Prostate gland (tissue), 2 donors: Measurements from ENCODE around the gene AANAT. TPM values are rescaled to one million over a fixed set of nuclear protein-coding genes. Genes with fewer than 3 reads are reported as not detected.

Experiments used
- DNase-seq: peaks from one replicate; pipeline ENCODE4 v3.0.0-alpha.2; 2019; ENCODE audit warnings: low spot score
- H3K27ac ChIP-seq, 2 donors: fragments of 200-600 bp; sonication (generic); 2 replicates each; pipeline ENCODE4 v1.5.1; 2017 to 2019
- H3K27me3 ChIP-seq: fragments of 200-600 bp; sonication (generic); replicated peaks from 2 replicates; pipeline ENCODE4 v1.5.1; 2019; ENCODE audit not compliant: insufficient read depth
- H3K36me3 ChIP-seq, 2 donors: fragments of 200-600 bp; sonication (generic); 1 replicate in 1 of 2; 2 replicates in 1 of 2; pipeline versions ENCODE4 v1.5.1 to v1.8.1; 2017 to 2019
- H3K4me1 ChIP-seq: fragments of 200-600 bp; sonication (generic); replicated peaks from 2 replicates; pipeline ENCODE4 v1.5.1; 2019
- H3K4me3 ChIP-seq, 2 donors: fragments of 200-600 bp; sonication (generic); 2 replicates each; pipeline ENCODE4 v1.5.1; 2017 to 2019
- H3K9me3 ChIP-seq: fragments of 200-600 bp; sonication (generic); 2 replicates; pipeline ENCODE4 v1.5.1; 2017
- POLR2A ChIP-seq: fragments of 450-650 bp; IDR thresholded peaks from one replicate; pipeline ENCODE4 v1.6.1; 2016; ENCODE audit warnings: antibody characterized with exemption, mild to moderate bottlenecking
- POLR2AphosphoS5 ChIP-seq: sonication (generic); formaldehyde crosslinking; IDR thresholded peaks from one replicate; pipeline ENCODE4 v1.6.1; 2017; ENCODE audit warnings: antibody characterized with exemption
- WGBS: methylation state at CpG from one replicate; pipeline ENCODE4 v1.1.5; 2018; 5-methylcytosine and 5-hydroxymethylcytosine counted together
- intact Hi-C: fragments of 100-400 bp; cut with DNase I; formaldehyde crosslinking; loops from one replicate; pipeline ENCODE4 v1.14.2; 2022
- total RNA-seq, 2 donors: library from RNA; depleted of rRNA; stranded (reverse); fragments of >200 nt; gene quantifications; one replicate each; pipeline ENCODE4 v1.1.0, GENCODE V29; 2016
- TF ChIP-seq, protein P1 (sequence below), 4 experiments: fragments of 200-600 bp in 2 of 4; fragments of 450-650 bp in 2 of 4; sonication (generic) in 2 of 4; IDR thresholded peaks; 1 replicate in 3 of 4; 2 replicates in 1 of 4; pipeline ENCODE4 v1.5.1; 2016 to 2019; ENCODE audit warnings: antibody characterized with exemption in 4 of 4, mild to moderate bottlenecking in 2 of 4, moderate library complexity in 2 of 4

The AANAT gene
- total RNA-seq, 2 donors from 2014 or later: not detected

DNA sequence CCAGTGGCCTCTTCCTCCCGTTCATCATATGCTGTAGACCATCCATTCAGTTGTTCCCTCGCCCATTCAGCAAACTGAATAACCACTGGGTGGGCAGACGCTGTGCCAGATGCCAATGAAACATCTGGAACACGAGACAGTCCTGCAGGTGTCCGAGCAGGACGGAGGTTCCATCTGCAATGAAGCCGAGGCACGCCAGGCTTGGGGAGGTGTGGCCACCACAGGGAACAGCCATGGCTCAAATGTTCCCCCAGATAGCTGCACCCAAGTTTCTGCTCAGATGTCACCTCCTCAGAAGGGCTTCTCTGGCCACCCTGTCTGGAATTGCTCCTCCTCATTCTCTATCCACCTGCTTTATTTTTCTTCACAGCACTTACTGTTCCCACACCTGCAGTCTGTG, 45.0 kb upstream of the AANAT start:
- DNase-seq: no peak
- H3K9me3 ChIP-seq: no peaks in the 10 kb centered on the region
- H3K36me3 ChIP-seq: no peaks in the 10 kb centered on the region
- H3K27ac ChIP-seq: no peak overlapping the region
- H3K4me1 ChIP-seq: no peaks in the 10 kb centered on the region
- intact Hi-C loops: no loop called here
- H3K27me3 ChIP-seq: no peaks in the 10 kb centered on the region
- WGBS: 96% methylated on average over 8 of the region's 8 CpGs
- TF ChIP-seq, protein P1, sequence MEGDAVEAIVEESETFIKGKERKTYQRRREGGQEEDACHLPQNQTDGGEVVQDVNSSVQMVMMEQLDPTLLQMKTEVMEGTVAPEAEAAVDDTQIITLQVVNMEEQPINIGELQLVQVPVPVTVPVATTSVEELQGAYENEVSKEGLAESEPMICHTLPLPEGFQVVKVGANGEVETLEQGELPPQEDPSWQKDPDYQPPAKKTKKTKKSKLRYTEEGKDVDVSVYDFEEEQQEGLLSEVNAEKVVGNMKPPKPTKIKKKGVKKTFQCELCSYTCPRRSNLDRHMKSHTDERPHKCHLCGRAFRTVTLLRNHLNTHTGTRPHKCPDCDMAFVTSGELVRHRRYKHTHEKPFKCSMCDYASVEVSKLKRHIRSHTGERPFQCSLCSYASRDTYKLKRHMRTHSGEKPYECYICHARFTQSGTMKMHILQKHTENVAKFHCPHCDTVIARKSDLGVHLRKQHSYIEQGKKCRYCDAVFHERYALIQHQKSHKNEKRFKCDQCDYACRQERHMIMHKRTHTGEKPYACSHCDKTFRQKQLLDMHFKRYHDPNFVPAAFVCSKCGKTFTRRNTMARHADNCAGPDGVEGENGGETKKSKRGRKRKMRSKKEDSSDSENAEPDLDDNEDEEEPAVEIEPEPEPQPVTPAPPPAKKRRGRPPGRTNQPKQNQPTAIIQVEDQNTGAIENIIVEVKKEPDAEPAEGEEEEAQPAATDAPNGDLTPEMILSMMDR (IDR thresholded peaks at IDR 0.05): no peak
- TF ChIP-seq POLR2A (no peak), POLR2AphosphoS5 (no peak)
- no peak overlapping the region for H3K4me3 ChIP-seq

DNA sequence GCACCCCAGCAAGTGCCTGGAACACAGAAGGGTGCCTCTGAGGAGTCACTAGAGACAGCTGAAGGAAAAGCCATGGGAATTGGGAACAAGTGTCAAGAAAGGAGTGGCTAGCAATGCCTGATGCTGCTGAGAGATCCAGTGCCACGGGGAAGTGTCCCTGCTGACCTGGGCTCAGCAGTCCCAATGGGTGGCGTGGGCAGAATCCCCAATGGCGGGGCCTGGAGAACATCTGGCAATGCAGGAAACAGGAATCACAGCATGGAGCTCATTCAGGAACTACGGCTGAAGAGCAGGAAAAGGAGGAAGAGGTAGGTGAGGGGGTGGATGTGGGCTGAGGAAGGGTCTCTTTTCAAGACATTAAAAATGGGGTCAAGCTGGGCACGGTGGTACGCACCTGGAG, 44.5 kb upstream of the AANAT start:
- H3K4me1 ChIP-seq: no peaks in the 10 kb centered on the region
- H3K27ac ChIP-seq: no peak overlapping the region

DNA sequence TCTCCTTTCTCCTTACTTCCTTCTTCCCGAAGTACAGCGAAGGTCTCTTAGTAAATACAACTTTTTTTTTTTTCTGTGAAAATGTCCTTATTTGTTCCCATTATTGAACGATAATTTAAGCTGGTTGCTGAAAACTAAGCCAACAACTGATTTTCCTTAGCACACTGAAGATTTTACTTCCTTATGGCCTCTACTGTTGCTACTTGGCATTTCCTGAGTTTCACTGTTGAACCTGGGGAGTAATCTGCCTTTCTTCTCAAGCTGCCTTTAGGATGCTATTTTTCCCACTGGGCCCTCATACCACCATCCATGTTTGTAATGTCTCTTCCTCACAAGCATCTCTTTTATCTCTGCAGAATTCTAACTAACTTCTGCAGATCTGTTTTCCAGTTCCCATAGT, 40.5 kb upstream of the AANAT start:
- Histone ChIP-seq H3K9me3 (no peaks in the 10 kb centered on the region), H3K27me3 (no peaks in the 10 kb centered on the region), H3K36me3 (no peaks in the 10 kb centered on the region), H3K4me1 (no peaks in the 10 kb centered on the region), H3K4me3 (no peak overlapping the region), H3K27ac (no peak overlapping the region)
- TF ChIP-seq POLR2AphosphoS5 (no peak), POLR2A (no peak)
- TF ChIP-seq, protein P1 (IDR thresholded peaks at IDR 0.05): no peak
- intact Hi-C loops: no loop called here
- DNase-seq: no peak
- WGBS: 94% methylated on average over 3 of the region's 3 CpGs

More for the DNA sequence above, 44.5 kb upstream of the AANAT start:
- no peak for DNase-seq
- intact Hi-C loops: no loop called here
- TF ChIP-seq POLR2A: no peak
- TF ChIP-seq POLR2AphosphoS5: no peak
- TF ChIP-seq, protein P1 (IDR thresholded peaks at IDR 0.05): no peak
- 98% methylated on average over 6 of the region's 6 CpGs for WGBS
- H3K36me3 ChIP-seq: no peaks in the 10 kb centered on the region
- H3K9me3 ChIP-seq: no peaks in the 10 kb centered on the region
- no peak overlapping the region for H3K4me3 ChIP-seq
- H3K27me3 ChIP-seq: no peaks in the 10 kb centered on the region

DNA sequence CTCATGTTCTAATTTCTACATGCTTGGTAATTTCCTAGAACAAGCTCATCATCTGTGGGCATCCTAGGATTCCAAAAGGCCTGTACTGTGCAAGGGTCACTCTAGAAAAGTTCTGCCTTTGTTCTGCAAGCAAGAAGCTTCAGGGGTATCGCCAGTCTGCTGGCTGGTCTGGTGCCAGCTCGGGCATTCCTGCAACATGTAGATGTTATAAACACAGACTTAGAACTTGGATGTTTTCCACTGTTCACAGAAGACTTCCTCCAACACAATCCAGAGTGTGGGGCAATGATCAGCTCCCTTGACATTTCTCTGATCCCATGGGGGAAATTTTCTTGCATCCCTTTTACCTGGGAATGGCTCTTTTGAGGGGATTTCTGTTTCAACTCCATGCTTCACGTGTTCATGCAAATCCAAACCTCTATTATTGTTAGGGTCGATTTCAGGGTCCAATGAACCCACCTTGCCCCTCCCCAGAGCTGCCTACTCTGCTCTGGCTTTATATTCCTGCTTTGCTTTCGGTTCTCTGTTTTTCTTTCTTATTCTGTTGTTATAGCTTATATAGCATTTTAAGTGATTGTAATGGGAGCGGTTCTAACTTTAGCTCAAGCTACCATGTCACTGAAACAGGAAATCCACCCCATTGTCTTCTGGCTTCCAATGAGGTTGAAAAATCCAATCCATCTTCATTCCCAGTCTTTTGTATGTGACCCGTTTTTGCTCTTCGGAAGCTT, 39.7 kb upstream of the AANAT start:
- no peak overlapping the region for H3K4me3 ChIP-seq
- no peaks in the 10 kb centered on the region for H3K4me1 ChIP-seq
- no peak for TF ChIP-seq POLR2AphosphoS5
- TF ChIP-seq, protein P1 (IDR thresholded peaks at IDR 0.05): no peak
- no peak for TF ChIP-seq POLR2A
- no peak overlapping the region for H3K27ac ChIP-seq
- intact Hi-C loops: no loop called here
- no peaks in the 10 kb centered on the region for H3K36me3 ChIP-seq
- no peak for DNase-seq
- no peaks in the 10 kb centered on the region for H3K27me3 ChIP-seq
- 74% methylated on average over 8 of the region's 8 CpGs for WGBS
- no peaks in the 10 kb centered on the region for H3K9me3 ChIP-seq

DNA sequence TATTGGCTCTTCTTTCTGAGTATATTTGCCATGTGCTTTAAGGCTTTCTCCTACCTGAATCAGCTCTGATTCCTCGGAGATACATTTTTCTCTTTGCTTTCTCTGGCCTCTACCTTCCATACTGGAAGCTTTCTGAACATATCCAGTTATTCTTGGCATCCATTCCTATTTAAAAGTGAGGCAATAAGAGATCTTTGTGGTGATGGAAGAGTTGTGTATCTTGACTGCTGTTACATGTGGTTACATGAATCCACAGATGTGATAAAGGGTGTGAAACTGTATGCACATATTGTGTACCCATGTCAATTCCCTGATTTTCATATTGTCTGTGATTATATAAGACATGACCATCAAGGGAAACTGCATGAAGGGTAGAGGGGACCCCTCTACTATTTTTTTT, 38.9 kb upstream of the AANAT start:
- intact Hi-C loops: no loop called here

More for the DNA sequence above, 38.9 kb upstream of the AANAT start:
- TF ChIP-seq, protein P1 (IDR thresholded peaks at IDR 0.05): no peak
- TF ChIP-seq POLR2AphosphoS5: no peak
- no peak for TF ChIP-seq POLR2A
- Histone ChIP-seq H3K4me1 (no peaks in the 10 kb centered on the region), H3K27ac (no peak overlapping the region), H3K36me3 (no peaks in the 10 kb centered on the region), H3K4me3 (no peak overlapping the region), H3K27me3 (no peaks in the 10 kb centered on the region), H3K9me3 (no peaks in the 10 kb centered on the region)
- no peak for DNase-seq
- 79% methylated on average over 1 of the region's 1 CpG for WGBS
